Effector memory CD4-positive, alpha-beta T cell (primary cell): Measurements from ENCODE around the gene TBRG1.

ENCODE experiments used
- DNase-seq, 3 donors: peaks; one replicate each; pipeline ENCODE4 v3.0.0-alpha.2; 2020
- H3K27ac ChIP-seq: 2 replicates; pipeline ENCODE4 v1.7.0; 2013; ENCODE audit warnings: mild to moderate bottlenecking, low read length, moderate library complexity; ENCODE audit not compliant: insufficient read depth, poor library complexity, severe bottlenecking
- H3K27me3 ChIP-seq: replicated peaks from 2 replicates; pipeline ENCODE4 v1.7.0; 2013; ENCODE audit warnings: mild to moderate bottlenecking, low read length; ENCODE audit not compliant: insufficient read depth, control insufficient read depth, poor library complexity, severe bottlenecking
- H3K36me3 ChIP-seq: 2 replicates; pipeline ENCODE4 v1.7.0; 2013; ENCODE audit warnings: mild to moderate bottlenecking, low read length, moderate library complexity; ENCODE audit not compliant: control insufficient read depth, insufficient read depth
- H3K4me1 ChIP-seq: 2 replicates; pipeline ENCODE4 v1.7.0; 2013; ENCODE audit warnings: low read length, mild to moderate bottlenecking; ENCODE audit not compliant: control insufficient read depth, insufficient read depth, poor library complexity, severe bottlenecking
- H3K4me3 ChIP-seq: 2 replicates; pipeline ENCODE4 v1.7.0; 2013; ENCODE audit warnings: low read length, low read depth, mild to moderate bottlenecking; ENCODE audit not compliant: insufficient read depth, poor library complexity, severe bottlenecking
- H3K9me3 ChIP-seq: 2 replicates; pipeline ENCODE4 v1.7.0; 2013; ENCODE audit warnings: mild to moderate bottlenecking, low read length, moderate library complexity; ENCODE audit not compliant: control insufficient read depth

TBRG1 gene

GRCh38 chr11:124657904-124658303 lies 35.2 kb downstream of the TBRG1 start:
- H3K27me3 ChIP-seq = no peaks in the 10 kb centered on the region
- H3K27ac ChIP-seq = no peak overlapping the region
- no peaks in the 10 kb centered on the region for H3K4me1 ChIP-seq
- no peak overlapping the region for H3K4me3 ChIP-seq
- H3K36me3 ChIP-seq = no peaks in the 10 kb centered on the region
- no peaks in the 10 kb centered on the region for H3K9me3 ChIP-seq
- DNase-seq = no peak

GRCh38 chr11:124658501-124658900 lies 35.8 kb downstream of the TBRG1 start:
- Histone ChIP-seq H3K27ac (no peak overlapping the region), H3K4me1 (no peaks in the 10 kb centered on the region), H3K36me3 (no peaks in the 10 kb centered on the region), H3K9me3 (no peaks in the 10 kb centered on the region), H3K4me3 (no peak overlapping the region), H3K27me3 (no peaks in the 10 kb centered on the region)
- DNase-seq = no peak

- Histone ChIP-seq H3K4me1 (no peaks in the 10 kb centered on the region), H3K36me3 (no peaks in the 10 kb centered on the region), H3K4me3 (no peak overlapping the region), H3K27me3 (no peaks in the 10 kb centered on the region), H3K9me3 (no peaks in the 10 kb centered on the region), H3K27ac (no peak overlapping the region)
- no peak for DNase-seq
Measured at GRCh38 chr11:124658986-124659385, 36.3 kb downstream of the TBRG1 start.

GRCh38 chr11:124661553-124661952 lies 38.9 kb downstream of the TBRG1 start:
- Histone ChIP-seq H3K36me3 (no peaks in the 10 kb centered on the region), H3K4me1 (no peaks in the 10 kb centered on the region), H3K4me3 (no peak overlapping the region), H3K27me3 (no peaks in the 10 kb centered on the region), H3K9me3 (no peaks in the 10 kb centered on the region), H3K27ac (no peak overlapping the region)
- DNase-seq = no peak

- Histone ChIP-seq H3K9me3 (no peaks in the 10 kb centered on the region), H3K4me1 (no peaks in the 10 kb centered on the region), H3K36me3 (no peaks in the 10 kb centered on the region), H3K4me3 (no peak overlapping the region), H3K27me3 (no peaks in the 10 kb centered on the region), H3K27ac (no peak overlapping the region)
- DNase-seq = no peak
Measured at GRCh38 chr11:124662106-124662505, 39.4 kb downstream of the TBRG1 start.

GRCh38 chr11:124663861-124664260 lies 41.2 kb downstream of the TBRG1 start:
- H3K4me3 ChIP-seq = no peak overlapping the region
- DNase-seq = no peak
- H3K27ac ChIP-seq = no peak overlapping the region
- no peaks in the 10 kb centered on the region for H3K36me3 ChIP-seq
- no peaks in the 10 kb centered on the region for H3K9me3 ChIP-seq
- H3K27me3 ChIP-seq = no peaks in the 10 kb centered on the region
- H3K4me1 ChIP-seq = no peaks in the 10 kb centered on the region

- no peak overlapping the region for H3K27ac ChIP-seq
- DNase-seq = no peak
- peaks cover 6% of the 10 kb centered on the region for H3K4me1 ChIP-seq
- no peak overlapping the region for H3K4me3 ChIP-seq
- no peaks in the 10 kb centered on the region for H3K36me3 ChIP-seq
- H3K9me3 ChIP-seq = no peaks in the 10 kb centered on the region
- no peaks in the 10 kb centered on the region for H3K27me3 ChIP-seq
Measured at GRCh38 chr11:124667601-124668000, 44.9 kb downstream of the TBRG1 start.

GRCh38 chr11:124669193-124669592 lies 46.5 kb downstream of the TBRG1 start:
- peak in 1 of 3 donors; percentile 35 for DNase-seq
- Histone ChIP-seq H3K9me3 (no peaks in the 10 kb centered on the region), H3K4me1 (peaks cover 17% of the 10 kb centered on the region), H3K4me3 (no peak overlapping the region), H3K27me3 (no peaks in the 10 kb centered on the region), H3K27ac (no peak overlapping the region), H3K36me3 (no peaks in the 10 kb centered on the region)

GRCh38 chr11:124670732-124671131 lies 48.1 kb downstream of the TBRG1 start:
- no peaks in the 10 kb centered on the region for H3K9me3 ChIP-seq
- no peak overlapping the region for H3K27ac ChIP-seq
- H3K4me3 ChIP-seq = no peak overlapping the region
- no peaks in the 10 kb centered on the region for H3K36me3 ChIP-seq
- H3K27me3 ChIP-seq = no peaks in the 10 kb centered on the region
- peak in 1 of 3 donors; percentile 14 for DNase-seq
- H3K4me1 ChIP-seq = peaks cover 19% of the 10 kb centered on the region

GRCh38 chr11:124672536-124673215 lies 50.0 kb downstream of the TBRG1 start:
- H3K27me3 ChIP-seq = no peaks in the 10 kb centered on the region
- H3K27ac ChIP-seq = peak overlapping the region; percentile 72
- H3K4me3 ChIP-seq = peak overlapping the region; percentile 76
- peaks cover 19% of the 10 kb centered on the region for H3K4me1 ChIP-seq
- no peak for DNase-seq
- no peaks in the 10 kb centered on the region for H3K9me3 ChIP-seq
- no peaks in the 10 kb centered on the region for H3K36me3 ChIP-seq
